ENCODE data around the gene HEXIM2. TPM values are rescaled to one million over a fixed set of nuclear protein-coding genes. Genes with fewer than 3 reads are reported as not detected.

HEXIM2 gene
- total RNA-seq, 1 experiment from 2014 or later = 5.1 TPM

DNA sequence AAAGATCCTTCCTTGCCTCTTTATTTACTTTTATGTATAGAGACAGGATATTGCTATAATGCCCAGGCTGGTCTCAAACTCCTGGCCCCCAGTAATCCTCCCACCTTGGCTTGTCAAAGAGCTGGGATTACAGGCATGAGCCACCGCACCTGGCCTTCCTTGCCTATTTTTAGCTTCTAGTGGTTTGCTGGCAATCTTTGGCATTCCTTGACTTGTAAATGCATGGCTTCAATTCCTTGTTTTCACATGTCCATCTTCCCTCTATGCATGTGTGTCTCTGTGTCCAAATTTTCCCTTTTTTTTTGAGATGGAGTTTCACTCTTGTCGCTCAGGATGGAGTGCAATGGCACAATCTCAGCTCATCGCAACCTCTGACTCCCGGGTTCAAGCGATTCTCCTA is 22.5 kb downstream of the HEXIM2 start:
- ChIA-PET CTCF (interaction anchor here (0.5 to 4.4 kb wide), 8 partner anchors 13 to 84 kb away, joined by 3 to 28 read pairs (median 4); partner anchors contain the start of genes ACBD4 and PLCD3), POLR2A (interaction anchor here (1.5 to 3.8 kb wide), 4 partner anchors 12 to 36 kb away, joined by 5 to 22 read pairs (median 8); partner anchors contain the start of gene HEXIM1)
- Mint-ChIP-seq H3K4me1 (ENCODE audit: insufficient read depth, unreplicated experiment) (peaks cover 10% of the 10 kb centered on the region), H3K27ac (ENCODE audit: low read depth, unreplicated experiment) (no peak overlapping the region), H3K27me3 (ENCODE audit: insufficient read depth, unreplicated experiment) (no peaks in the 10 kb centered on the region), H3K36me3 (ENCODE audit: insufficient read depth, unreplicated experiment) (peaks cover under 1% of the 10 kb centered on the region), H3K9me3 (ENCODE audit: unreplicated experiment) (no peaks in the 10 kb centered on the region), H3K4me3 (ENCODE audit: unreplicated experiment) (no peak overlapping the region)
- TF ChIP-seq, protein P1, sequence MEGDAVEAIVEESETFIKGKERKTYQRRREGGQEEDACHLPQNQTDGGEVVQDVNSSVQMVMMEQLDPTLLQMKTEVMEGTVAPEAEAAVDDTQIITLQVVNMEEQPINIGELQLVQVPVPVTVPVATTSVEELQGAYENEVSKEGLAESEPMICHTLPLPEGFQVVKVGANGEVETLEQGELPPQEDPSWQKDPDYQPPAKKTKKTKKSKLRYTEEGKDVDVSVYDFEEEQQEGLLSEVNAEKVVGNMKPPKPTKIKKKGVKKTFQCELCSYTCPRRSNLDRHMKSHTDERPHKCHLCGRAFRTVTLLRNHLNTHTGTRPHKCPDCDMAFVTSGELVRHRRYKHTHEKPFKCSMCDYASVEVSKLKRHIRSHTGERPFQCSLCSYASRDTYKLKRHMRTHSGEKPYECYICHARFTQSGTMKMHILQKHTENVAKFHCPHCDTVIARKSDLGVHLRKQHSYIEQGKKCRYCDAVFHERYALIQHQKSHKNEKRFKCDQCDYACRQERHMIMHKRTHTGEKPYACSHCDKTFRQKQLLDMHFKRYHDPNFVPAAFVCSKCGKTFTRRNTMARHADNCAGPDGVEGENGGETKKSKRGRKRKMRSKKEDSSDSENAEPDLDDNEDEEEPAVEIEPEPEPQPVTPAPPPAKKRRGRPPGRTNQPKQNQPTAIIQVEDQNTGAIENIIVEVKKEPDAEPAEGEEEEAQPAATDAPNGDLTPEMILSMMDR (IDR thresholded peaks at IDR 0.05; ENCODE audit: unreplicated experiment) = no peak
- intact Hi-C loops (cut with micrococcal nuclease) = no loop called here
- no TSS peak for BruUV-seq (replicated peaks)
- DNase-seq (ENCODE audit: unreplicated experiment) = no peak

DNA sequence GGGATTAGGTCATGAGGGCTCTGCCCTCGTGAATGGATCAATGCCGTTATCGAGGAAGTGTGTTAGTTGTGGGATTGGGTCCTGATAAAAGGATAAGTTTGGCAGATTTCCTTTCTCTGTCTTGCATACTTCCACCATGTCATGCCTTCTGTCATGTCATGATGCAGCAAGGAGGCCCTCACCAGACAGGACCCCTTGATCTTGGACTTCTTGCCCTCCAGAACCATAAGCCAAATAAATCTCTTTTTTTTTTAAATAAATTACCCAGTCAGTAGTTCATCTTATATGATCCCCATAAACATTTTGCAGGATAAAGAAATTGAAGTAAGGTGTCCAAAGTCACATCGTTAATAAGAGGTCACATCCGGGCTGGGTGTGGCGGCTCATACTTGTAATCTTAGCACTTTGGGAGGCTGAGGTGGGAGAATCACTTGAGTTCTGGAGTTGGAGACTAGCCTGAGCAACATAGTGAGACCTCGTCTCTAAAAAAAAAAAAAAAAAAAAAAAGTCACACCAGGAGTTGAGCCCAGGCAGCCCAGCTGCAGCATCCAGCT is 25.2 kb downstream of the HEXIM2 start:
- peaks cover 6% of the 10 kb centered on the region for H3K36me3 Mint-ChIP-seq (ENCODE audit: insufficient read depth, unreplicated experiment)
- no peak overlapping the region for H3K27ac Mint-ChIP-seq (ENCODE audit: low read depth, unreplicated experiment)
- POLR2A ChIA-PET = interaction anchor here (1.4 kb wide), 1 partner anchor 11 kb away, joined by 3 read pairs; no protein-coding TSS in a partner anchor
- H3K4me3 Mint-ChIP-seq (ENCODE audit: unreplicated experiment) = no peak overlapping the region
- BruUV-seq (replicated peaks) = no TSS peak
- TF ChIP-seq, protein P1 (IDR thresholded peaks at IDR 0.05; ENCODE audit: unreplicated experiment) = no peak
- no peaks in the 10 kb centered on the region for H3K27me3 Mint-ChIP-seq (ENCODE audit: insufficient read depth, unreplicated experiment)
- DNase-seq (ENCODE audit: unreplicated experiment) = no peak
- peaks cover 10% of the 10 kb centered on the region for H3K4me1 Mint-ChIP-seq (ENCODE audit: insufficient read depth, unreplicated experiment)
- no peaks in the 10 kb centered on the region for H3K9me3 Mint-ChIP-seq (ENCODE audit: unreplicated experiment)
- intact Hi-C loops (cut with micrococcal nuclease) = no loop called here
- CTCF ChIA-PET = interaction anchor here (0.6 kb wide), 1 partner anchor 88 kb away, joined by 3 read pairs; no protein-coding TSS in a partner anchor

DNA sequence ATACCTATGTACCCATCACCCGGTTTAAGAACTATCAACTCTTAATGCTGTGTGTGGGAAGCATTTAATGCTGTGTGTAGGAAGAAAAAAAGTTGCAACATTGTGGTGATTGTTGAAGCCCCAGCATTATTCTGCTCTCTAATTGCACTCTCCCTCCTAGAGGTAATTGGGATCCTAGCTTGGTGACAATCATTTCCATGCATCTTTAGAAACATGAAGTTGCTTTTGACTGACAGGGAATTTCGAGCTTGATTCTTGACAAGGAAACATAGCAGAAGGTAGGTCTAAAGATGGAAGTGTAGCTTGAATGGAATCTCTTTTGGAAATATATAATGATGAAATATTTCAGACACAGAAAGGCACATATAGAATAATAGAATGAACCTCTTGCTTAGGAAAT is 27.3 kb downstream of the HEXIM2 start:
- intact Hi-C loops (cut with micrococcal nuclease) = no loop called here
- Mint-ChIP-seq H3K4me1 (ENCODE audit: insufficient read depth, unreplicated experiment) (peaks cover 5% of the 10 kb centered on the region), H3K27ac (ENCODE audit: low read depth, unreplicated experiment) (no peak overlapping the region), H3K27me3 (ENCODE audit: insufficient read depth, unreplicated experiment) (no peaks in the 10 kb centered on the region), H3K9me3 (ENCODE audit: unreplicated experiment) (no peaks in the 10 kb centered on the region), H3K36me3 (ENCODE audit: insufficient read depth, unreplicated experiment) (peaks cover 6% of the 10 kb centered on the region), H3K4me3 (ENCODE audit: unreplicated experiment) (no peak overlapping the region)
- DNase-seq (ENCODE audit: unreplicated experiment) = no peak
- POLR2A ChIA-PET = interaction anchor here (1.0 to 15.0 kb wide), 3 partner anchors 8 to 38 kb away, joined by 3 to 396 read pairs (median 4); partner anchors contain the start of gene HEXIM1
- CTCF ChIA-PET = interaction anchor here (0.9 to 1.6 kb wide), 5 partner anchors 8 to 54 kb away, joined by 4 to 8 read pairs (median 6); partner anchors contain the start of gene ACBD4
- BruUV-seq (replicated peaks) = no TSS peak
- TF ChIP-seq, protein P1 (IDR thresholded peaks at IDR 0.05; ENCODE audit: unreplicated experiment) = no peak

DNA sequence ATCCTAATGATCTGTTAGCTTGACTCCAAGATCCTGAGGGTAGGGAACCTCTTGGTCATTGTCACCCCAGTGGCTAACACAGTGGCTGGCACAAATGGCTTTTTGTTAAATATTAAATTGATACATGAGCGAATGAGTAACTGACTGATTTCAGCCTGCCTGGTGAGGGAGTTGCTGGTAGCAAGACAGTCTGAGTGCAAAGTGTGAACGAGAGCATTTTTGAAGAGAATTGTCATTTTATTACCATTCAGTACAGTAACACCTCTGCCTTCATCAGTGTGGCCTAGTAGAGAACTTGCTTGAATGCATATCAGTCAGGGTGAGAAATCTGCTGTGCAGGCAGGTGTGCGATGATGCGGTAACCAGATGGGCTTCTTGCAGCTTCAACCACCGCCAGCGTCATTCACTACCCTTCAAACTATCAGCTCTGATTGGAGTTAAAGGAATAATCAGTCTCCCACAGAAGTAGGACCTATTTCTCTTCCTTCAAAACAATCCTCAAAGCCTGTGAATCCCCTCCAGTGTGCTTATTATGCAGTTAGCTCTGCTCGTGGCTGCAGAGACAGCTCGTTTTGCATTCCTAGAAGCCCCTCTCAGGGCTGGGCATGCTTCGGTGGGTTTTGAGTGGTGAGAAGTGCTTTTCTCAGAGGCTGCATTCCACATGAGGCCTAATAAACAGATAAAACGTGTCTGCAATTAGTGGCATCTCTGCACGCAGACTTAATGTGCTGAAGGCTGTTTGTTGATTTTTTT is 29.0 kb downstream of the HEXIM2 start:
- Mint-ChIP-seq H3K27ac (ENCODE audit: low read depth, unreplicated experiment) (no peak overlapping the region), H3K36me3 (ENCODE audit: insufficient read depth, unreplicated experiment) (peaks cover 6% of the 10 kb centered on the region), H3K4me1 (ENCODE audit: insufficient read depth, unreplicated experiment) (no peaks in the 10 kb centered on the region), H3K9me3 (ENCODE audit: unreplicated experiment) (no peaks in the 10 kb centered on the region), H3K4me3 (ENCODE audit: unreplicated experiment) (no peak overlapping the region), H3K27me3 (ENCODE audit: insufficient read depth, unreplicated experiment) (no peaks in the 10 kb centered on the region)
- POLR2A ChIA-PET = interaction anchor here (1.1 to 15.0 kb wide), 3 partner anchors 19 to 39 kb away, joined by 3 to 396 read pairs (median 5); partner anchors contain the start of genes HEXIM1 and HEXIM2
- DNase-seq (ENCODE audit: unreplicated experiment) = no peak
- TF ChIP-seq, protein P1 (IDR thresholded peaks at IDR 0.05; ENCODE audit: unreplicated experiment) = no peak
- intact Hi-C loops (cut with micrococcal nuclease) = no loop called here
- CTCF ChIA-PET = interaction anchor here (0.6 to 2.5 kb wide), 13 partner anchors 7 to 311 kb away, joined by 3 to 12 read pairs (median 4); partner anchors contain the start of gene ACBD4
- no TSS peak for BruUV-seq (replicated peaks)

All from MCF 10A (cell line).